Measurements from ENCODE around the gene MAGI2. TPM values are rescaled to one million over a fixed set of nuclear protein-coding genes. Genes with fewer than 3 reads are reported as not detected.

MAGI2 gene
- total RNA-seq, 6 experiments from 2014 or later, result 7.1 to 9.8 (median 8.5) TPM

DNA sequence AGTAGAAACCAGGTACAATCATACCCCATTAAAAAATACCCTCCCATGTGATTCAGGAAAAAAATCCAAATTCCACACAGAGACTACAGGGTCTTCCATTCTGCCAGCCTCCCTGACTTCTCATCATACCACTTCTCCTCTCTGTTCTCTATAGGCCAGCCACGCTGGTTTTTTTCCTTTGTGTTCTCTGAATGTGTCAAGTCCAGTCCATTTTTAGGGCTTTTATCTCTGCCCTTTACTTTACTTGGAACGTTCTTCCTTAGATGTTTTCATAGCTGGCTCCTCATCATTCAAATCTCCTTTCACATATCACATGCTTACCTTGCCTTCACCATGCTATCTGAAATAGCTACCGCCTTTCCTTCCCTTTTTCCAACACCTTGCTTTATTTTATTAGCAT, 1057.3 kb downstream of the MAGI2 start:
- H3K27me3 Mint-ChIP-seq (ENCODE audit: insufficient read depth), result no peaks in the 10 kb centered on the region; the same call in 1 of the 2 replicates
- H3K36me3 Mint-ChIP-seq (ENCODE audit: low read depth), result no peaks in the 10 kb centered on the region
- no peaks in the 10 kb centered on the region for H3K9me3 Mint-ChIP-seq
- H3K27ac Mint-ChIP-seq, result no peak overlapping the region; the same call in 1 of the 2 replicates
- peaks cover 52% of the 10 kb centered on the region for H3K4me1 Mint-ChIP-seq (ENCODE audit: low read depth)
- DNase-seq, result no peak
- TF ChIP-seq, protein P1, sequence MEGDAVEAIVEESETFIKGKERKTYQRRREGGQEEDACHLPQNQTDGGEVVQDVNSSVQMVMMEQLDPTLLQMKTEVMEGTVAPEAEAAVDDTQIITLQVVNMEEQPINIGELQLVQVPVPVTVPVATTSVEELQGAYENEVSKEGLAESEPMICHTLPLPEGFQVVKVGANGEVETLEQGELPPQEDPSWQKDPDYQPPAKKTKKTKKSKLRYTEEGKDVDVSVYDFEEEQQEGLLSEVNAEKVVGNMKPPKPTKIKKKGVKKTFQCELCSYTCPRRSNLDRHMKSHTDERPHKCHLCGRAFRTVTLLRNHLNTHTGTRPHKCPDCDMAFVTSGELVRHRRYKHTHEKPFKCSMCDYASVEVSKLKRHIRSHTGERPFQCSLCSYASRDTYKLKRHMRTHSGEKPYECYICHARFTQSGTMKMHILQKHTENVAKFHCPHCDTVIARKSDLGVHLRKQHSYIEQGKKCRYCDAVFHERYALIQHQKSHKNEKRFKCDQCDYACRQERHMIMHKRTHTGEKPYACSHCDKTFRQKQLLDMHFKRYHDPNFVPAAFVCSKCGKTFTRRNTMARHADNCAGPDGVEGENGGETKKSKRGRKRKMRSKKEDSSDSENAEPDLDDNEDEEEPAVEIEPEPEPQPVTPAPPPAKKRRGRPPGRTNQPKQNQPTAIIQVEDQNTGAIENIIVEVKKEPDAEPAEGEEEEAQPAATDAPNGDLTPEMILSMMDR (IDR thresholded peaks at IDR 0.05), result no peak
- H3K4me3 Mint-ChIP-seq, result no peak overlapping the region

DNA sequence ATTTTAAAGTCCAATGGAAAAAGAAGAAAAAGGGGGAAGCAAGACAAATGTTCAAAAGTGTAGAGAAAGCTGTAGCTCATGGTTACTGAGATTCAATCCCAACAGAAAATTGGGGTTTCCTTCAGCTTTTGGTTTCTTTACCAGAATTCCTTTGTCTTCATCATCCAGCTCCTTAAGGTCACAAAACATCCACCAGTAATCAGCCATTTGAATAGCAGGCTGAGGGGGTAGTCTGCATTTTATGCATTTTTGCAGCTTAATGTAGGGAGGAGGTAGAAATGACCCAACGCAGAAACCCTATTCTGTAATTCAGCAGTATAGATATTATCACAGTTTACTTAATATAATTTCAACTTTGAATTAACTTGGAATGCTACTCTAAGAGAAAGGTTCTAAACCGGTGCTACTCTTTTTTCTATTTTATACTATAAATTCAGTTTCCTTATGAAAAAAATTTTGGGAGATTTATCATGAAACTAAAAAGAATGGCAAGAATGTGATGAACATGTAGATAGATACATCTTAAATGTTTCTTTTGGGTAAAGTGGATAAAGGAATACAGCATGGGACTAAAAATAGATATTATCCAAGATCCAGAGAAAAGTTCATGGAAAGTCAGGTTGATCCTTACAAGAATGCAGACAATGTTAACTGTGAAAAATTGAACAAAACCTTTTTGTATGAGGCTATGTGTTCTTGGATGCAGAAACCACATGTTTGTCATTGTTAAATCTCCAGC, 1058.0 kb downstream of the MAGI2 start:
- peak; percentile 27 for DNase-seq
- no peaks in the 10 kb centered on the region for H3K9me3 Mint-ChIP-seq
- no peaks in the 10 kb centered on the region for H3K36me3 Mint-ChIP-seq (ENCODE audit: low read depth)
- peaks cover 52% of the 10 kb centered on the region for H3K4me1 Mint-ChIP-seq (ENCODE audit: low read depth)
- TF ChIP-seq, protein P1 (IDR thresholded peaks at IDR 0.05), result no peak
- H3K4me3 Mint-ChIP-seq, result peak overlapping the region; percentile 29; the same call in 1 of the 2 replicates
- H3K27me3 Mint-ChIP-seq (ENCODE audit: insufficient read depth), result no peaks in the 10 kb centered on the region; the same call in 1 of the 2 replicates
- H3K27ac Mint-ChIP-seq, result peak overlapping the region; percentile 74

DNA sequence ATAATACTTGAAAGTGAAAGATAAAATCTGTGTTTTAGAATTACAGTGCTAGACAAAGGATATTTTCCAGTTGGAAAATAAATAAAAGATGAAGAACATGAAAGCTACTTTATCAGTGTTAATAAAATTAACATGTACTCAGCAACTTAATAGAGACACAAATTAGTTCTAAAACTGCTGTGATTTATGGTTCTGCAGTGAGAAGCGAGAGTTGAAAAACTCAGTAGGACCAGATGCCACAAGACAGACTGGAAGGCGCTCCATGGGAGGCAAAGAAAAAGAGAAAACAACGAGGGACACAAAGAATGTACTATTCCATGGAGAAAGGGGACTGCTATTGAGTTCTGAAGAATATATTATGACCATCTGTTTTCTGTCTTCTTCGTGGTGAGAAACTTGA, 1064.4 kb downstream of the MAGI2 start:
- peaks cover 12% of the 10 kb centered on the region for H3K4me1 Mint-ChIP-seq (ENCODE audit: low read depth)
- H3K27ac Mint-ChIP-seq, result no peak overlapping the region
- H3K27me3 Mint-ChIP-seq (ENCODE audit: insufficient read depth), result no peaks in the 10 kb centered on the region
- no peak for DNase-seq
- H3K36me3 Mint-ChIP-seq (ENCODE audit: low read depth), result no peaks in the 10 kb centered on the region
- no peak overlapping the region for H3K4me3 Mint-ChIP-seq
- TF ChIP-seq, protein P1 (IDR thresholded peaks at IDR 0.05), result no peak
- H3K9me3 Mint-ChIP-seq, result no peaks in the 10 kb centered on the region

DNA sequence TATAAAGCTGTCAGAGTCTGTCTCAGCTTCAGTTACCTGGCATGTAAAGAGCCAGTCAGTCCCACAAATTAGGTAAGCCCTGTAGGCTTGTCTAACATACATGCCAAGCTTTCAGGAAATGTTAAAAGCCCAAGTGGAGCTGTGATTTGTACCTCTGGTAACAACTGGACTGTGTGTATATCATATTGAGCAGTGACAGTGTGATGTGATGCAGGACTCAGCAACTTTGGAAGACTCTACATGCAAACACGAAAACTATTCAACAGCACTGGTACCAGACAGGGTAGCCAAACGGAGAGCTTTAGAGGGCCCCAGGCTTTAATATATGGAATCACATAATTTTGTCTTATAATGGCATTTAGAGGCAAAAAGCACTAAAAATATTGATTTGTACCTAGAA, 1066.9 kb downstream of the MAGI2 start:
- no peak for DNase-seq
- peaks cover 28% of the 10 kb centered on the region for H3K4me1 Mint-ChIP-seq (ENCODE audit: low read depth)
- H3K27me3 Mint-ChIP-seq (ENCODE audit: insufficient read depth), result no peaks in the 10 kb centered on the region
- no peak overlapping the region for H3K27ac Mint-ChIP-seq
- no peak overlapping the region for H3K4me3 Mint-ChIP-seq
- TF ChIP-seq, protein P1 (IDR thresholded peaks at IDR 0.05), result no peak
- peaks cover 4% of the 10 kb centered on the region; the same call in 1 of the 2 replicates for H3K36me3 Mint-ChIP-seq (ENCODE audit: low read depth)
- H3K9me3 Mint-ChIP-seq, result no peaks in the 10 kb centered on the region

DNA sequence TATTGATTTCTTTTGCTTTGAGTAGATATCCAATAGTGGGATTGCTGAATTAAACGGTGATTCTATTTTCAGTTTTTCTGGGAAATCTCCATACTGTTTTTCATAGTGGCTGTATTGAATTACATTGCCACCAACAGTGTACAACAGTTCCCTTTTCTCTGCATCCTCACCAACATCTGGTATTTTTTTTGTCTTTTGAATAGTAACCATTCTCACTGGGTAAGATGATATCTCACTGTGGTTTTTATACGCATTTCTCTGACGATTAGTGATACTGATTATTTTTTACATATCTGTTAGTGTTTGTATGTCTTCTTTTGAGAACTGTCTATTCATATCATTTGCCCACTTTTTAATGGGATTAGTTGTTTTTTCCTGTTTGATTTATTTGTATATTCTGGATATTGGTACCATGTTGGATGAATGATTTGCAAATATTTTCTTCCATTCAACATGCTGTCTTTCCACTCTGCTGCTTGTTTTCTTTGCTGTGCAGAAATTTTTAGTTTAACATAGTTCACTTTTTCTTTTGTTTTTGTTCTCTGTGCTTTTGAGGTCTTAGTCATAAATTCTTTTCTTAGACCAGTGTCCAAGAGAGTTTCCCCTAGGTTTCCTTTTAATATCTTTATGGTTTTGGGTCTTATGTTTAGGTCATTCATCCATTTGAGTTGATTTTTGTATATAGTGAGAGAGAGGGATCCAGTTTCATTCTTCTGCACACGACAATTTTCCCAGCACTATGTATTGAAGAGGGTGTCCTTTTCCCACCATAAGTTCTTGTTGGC, 1070.2 kb downstream of the MAGI2 start:
- Mint-ChIP-seq H3K27me3 (ENCODE audit: insufficient read depth) (no peaks in the 10 kb centered on the region), H3K4me1 (ENCODE audit: low read depth) (peaks cover 50% of the 10 kb centered on the region), H3K27ac (peak overlapping the region; percentile 12; the same call in 1 of the 2 replicates), H3K9me3 (no peaks in the 10 kb centered on the region), H3K4me3 (peak overlapping the region; percentile 15), H3K36me3 (ENCODE audit: low read depth) (peaks cover 5% of the 10 kb centered on the region; the same call in 1 of the 2 replicates)
- TF ChIP-seq, protein P1 (IDR thresholded peaks at IDR 0.05), result no peak
- DNase-seq, result peak; percentile 3

Data from HFFc6 (cell line).